ENCODE data around the gene BLACAT1. TPM values are rescaled to one million over a fixed set of nuclear protein-coding genes. Genes with fewer than 3 reads are reported as not detected.

The BLACAT1 gene
- total RNA-seq, 1 donor from 2014 or later: 0.07 TPM

DNA sequence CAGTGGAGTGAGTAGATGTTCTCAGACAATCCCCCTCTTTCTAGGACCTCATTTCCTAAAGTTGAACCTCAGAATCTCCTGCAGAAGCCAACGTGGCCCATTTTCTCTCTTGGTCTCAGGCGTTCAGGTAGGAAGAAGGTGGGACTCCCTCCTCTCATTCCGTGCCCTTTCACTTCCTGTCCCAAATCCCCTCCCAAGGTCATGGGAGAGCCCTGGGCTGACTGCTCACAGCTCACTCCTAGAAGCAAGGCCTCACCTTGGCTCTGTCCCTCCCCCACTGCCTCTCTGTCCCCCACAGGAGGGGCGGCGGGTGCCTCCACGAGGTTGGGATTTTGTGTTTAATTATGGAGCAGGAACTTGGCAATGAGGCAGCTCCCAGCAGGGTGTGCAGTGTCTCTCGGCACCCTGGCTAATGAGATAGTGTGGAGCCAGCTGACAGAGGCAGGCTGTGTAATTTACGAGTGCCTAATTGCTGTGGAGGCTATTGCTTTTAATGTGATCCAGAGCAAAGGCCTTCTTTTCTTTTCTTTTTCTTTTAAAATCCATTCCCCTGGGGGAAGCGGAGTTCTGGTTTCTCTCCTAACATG, 39.5 kb upstream of the BLACAT1 start:
- Mint-ChIP-seq H3K9me3 (no peaks in the 10 kb centered on the region), H3K4me3 (no peak overlapping the region), H3K4me1 (no peaks in the 10 kb centered on the region), H3K27me3 (peaks cover 43% of the 10 kb centered on the region), H3K27ac (no peak overlapping the region), H3K36me3 (ENCODE audit: low read depth) (no peaks in the 10 kb centered on the region)
- intact Hi-C loops (cut with micrococcal nuclease): no loop called here
- DNase-seq (no peak), ATAC-seq (ENCODE audit: low read depth) (no peak)
- CTCF ChIA-PET: interaction anchor here (1.0 to 1.7 kb wide), 3 partner anchors 10 to 160 kb away, joined by 3 to 8 read pairs (median 6); no protein-coding TSS in a partner anchor
- POLR2A ChIA-PET: no interaction called here
- TF ChIP-seq, protein P1, sequence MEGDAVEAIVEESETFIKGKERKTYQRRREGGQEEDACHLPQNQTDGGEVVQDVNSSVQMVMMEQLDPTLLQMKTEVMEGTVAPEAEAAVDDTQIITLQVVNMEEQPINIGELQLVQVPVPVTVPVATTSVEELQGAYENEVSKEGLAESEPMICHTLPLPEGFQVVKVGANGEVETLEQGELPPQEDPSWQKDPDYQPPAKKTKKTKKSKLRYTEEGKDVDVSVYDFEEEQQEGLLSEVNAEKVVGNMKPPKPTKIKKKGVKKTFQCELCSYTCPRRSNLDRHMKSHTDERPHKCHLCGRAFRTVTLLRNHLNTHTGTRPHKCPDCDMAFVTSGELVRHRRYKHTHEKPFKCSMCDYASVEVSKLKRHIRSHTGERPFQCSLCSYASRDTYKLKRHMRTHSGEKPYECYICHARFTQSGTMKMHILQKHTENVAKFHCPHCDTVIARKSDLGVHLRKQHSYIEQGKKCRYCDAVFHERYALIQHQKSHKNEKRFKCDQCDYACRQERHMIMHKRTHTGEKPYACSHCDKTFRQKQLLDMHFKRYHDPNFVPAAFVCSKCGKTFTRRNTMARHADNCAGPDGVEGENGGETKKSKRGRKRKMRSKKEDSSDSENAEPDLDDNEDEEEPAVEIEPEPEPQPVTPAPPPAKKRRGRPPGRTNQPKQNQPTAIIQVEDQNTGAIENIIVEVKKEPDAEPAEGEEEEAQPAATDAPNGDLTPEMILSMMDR (IDR thresholded peaks at IDR 0.05): no peak

DNA sequence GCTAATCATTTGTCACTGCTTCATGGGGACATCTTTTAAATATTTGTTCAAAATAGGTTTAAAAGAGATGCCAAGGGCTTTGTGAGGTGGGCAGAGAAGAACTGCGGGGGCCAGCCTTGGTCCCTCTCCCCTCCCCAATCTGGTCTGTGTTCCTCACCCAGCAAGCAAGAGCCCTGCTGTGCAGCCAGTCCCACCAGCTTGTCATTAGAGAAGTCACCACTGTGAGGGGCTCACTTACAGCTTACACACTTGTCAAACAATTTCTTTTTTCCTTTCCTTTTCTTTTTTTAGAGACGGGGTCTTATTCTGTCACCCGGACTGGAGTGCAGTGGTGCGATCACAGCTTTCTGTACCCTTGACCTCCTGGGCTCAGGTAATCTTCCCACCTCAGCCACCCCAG, 38.3 kb upstream of the BLACAT1 start:
- TF ChIP-seq, protein P1 (IDR thresholded peaks at IDR 0.05): no peak
- Mint-ChIP-seq H3K27me3 (peaks cover 47% of the 10 kb centered on the region), H3K27ac (no peak overlapping the region), H3K4me3 (no peak overlapping the region), H3K4me1 (no peaks in the 10 kb centered on the region), H3K9me3 (no peaks in the 10 kb centered on the region), H3K36me3 (ENCODE audit: low read depth) (no peaks in the 10 kb centered on the region)
- POLR2A ChIA-PET: no interaction called here
- CTCF ChIA-PET: interaction anchor here (1.7 to 3.7 kb wide), 2 partner anchors 8 to 30 kb away, joined by 8 to 14 read pairs; no protein-coding TSS in a partner anchor
- DNase-seq: no peak
- intact Hi-C loops (cut with micrococcal nuclease): no loop called here
- ATAC-seq (ENCODE audit: low read depth): no peak

DNA sequence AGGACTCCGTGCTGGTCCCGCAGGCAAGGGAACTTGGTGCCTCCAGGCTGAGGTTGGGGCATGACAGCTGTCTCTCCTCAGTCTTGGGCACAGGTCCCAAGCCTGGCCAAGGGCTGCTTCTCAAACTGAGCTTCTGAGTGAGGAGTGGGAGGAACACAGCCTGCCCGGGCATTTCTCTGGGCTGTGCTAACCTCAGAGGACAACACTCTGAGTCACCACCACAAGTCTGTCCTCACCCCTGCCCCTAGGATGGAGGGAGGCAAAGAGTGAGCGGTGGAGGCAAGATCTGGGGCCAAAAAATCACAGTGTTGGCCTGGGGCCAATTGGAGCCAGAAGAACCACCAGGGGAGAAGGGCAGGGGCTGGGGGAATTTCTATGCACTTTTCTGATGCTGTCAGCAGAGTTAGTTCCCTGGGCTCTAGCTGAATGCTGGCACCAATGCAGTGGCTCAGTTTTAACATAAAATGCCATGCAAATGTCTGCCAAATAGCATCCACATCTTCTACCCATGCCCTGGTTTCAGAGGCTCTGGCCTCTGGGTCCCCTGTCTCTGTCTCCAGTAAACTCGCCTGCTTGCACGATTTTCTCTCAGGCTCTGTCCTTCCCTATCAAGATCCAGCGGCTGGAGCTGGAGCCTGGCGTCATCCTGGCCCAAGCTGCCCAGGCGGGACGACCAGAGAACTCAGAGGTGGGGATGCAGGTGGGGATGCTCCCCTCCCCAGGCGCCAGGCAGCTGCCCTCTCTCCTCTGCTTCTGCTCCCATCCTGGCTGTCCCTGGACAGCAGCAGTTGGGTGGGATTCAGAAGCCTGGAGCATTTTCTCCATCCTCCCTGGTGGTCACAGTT, 37.6 kb upstream of the BLACAT1 start:
- TF ChIP-seq, protein P1 (IDR thresholded peaks at IDR 0.05): no peak
- H3K27ac Mint-ChIP-seq: no peak overlapping the region
- no peaks in the 10 kb centered on the region for H3K4me1 Mint-ChIP-seq
- CTCF ChIA-PET: interaction anchor here (1.0 to 3.7 kb wide), 4 partner anchors 8 to 168 kb away, joined by 3 to 14 read pairs (median 6); no protein-coding TSS in a partner anchor
- no peaks in the 10 kb centered on the region for H3K36me3 Mint-ChIP-seq (ENCODE audit: low read depth)
- H3K4me3 Mint-ChIP-seq: no peak overlapping the region
- POLR2A ChIA-PET: interaction anchor here (1.3 kb wide), 1 partner anchor 11 kb away, joined by 3 read pairs; no protein-coding TSS in a partner anchor
- H3K27me3 Mint-ChIP-seq: peaks cover 51% of the 10 kb centered on the region
- no peak for ATAC-seq (ENCODE audit: low read depth)
- intact Hi-C loops (cut with micrococcal nuclease): no loop called here
- DNase-seq: no peak
- no peaks in the 10 kb centered on the region for H3K9me3 Mint-ChIP-seq

DNA sequence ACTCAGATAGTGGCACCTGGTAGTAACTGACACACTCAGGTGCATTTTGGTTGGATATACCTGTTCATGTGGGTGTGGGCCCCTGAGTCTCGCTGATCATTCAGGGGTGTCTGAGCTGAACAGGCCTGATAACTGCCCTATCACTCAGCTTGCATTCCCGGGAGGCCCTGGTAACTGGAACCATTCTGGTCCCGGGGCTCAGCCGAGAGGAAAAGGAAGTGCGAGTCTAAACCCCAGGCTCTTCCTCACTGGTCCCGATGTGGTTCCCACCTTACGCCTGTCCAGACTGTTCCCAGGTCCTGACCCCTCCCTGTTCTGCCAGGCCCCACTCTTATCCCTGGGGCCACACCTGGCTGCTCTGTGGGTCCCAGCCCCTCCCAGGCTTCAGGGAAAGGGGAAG, 36.9 kb upstream of the BLACAT1 start:
- ChIA-PET POLR2A (interaction anchor here (1.3 kb wide), 1 partner anchor 10 kb away, joined by 3 read pairs; no protein-coding TSS in a partner anchor), CTCF (interaction anchor here (1.0 to 3.7 kb wide), 5 partner anchors 13 to 167 kb away, joined by 3 to 14 read pairs (median 3); no protein-coding TSS in a partner anchor)
- no peak overlapping the region for H3K27ac Mint-ChIP-seq
- intact Hi-C loops (cut with micrococcal nuclease): no loop called here
- H3K4me3 Mint-ChIP-seq: no peak overlapping the region
- H3K27me3 Mint-ChIP-seq: peaks cover 56% of the 10 kb centered on the region
- H3K36me3 Mint-ChIP-seq (ENCODE audit: low read depth): no peaks in the 10 kb centered on the region
- no peaks in the 10 kb centered on the region for H3K4me1 Mint-ChIP-seq
- ATAC-seq (ENCODE audit: low read depth) (no peak), DNase-seq (no peak)
- no peaks in the 10 kb centered on the region for H3K9me3 Mint-ChIP-seq
- TF ChIP-seq, protein P1 (IDR thresholded peaks at IDR 0.05): no peak

DNA sequence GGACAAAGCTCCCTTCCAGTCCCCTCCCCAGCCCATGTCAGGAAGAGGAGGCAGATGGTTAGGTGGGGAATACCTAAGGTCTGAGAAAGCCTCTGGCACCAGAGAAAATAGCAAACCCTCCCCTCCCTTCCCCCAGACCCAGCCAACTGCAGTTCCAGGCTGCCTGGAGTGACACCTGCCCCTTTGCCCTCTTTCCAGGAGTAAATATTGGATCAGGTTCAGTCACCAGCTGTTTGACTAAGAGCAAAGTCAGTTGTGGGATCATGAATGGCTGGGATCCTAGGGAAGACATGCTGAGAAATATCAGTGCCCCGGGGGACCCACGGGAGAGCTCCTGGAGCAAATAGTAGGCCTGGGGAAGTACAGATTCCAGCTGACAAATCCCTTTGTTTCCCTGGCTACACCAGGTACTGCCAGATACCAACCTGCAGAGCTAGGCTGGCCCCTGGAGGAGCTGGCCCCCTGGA, 36.4 kb upstream of the BLACAT1 start:
- ChIA-PET POLR2A (interaction anchor here (1.3 kb wide), 1 partner anchor 10 kb away, joined by 3 read pairs; no protein-coding TSS in a partner anchor), CTCF (interaction anchor here (1.0 to 3.7 kb wide), 5 partner anchors 12 to 167 kb away, joined by 3 to 14 read pairs (median 3); no protein-coding TSS in a partner anchor)
- ATAC-seq (ENCODE audit: low read depth) (no peak), DNase-seq (no peak)
- H3K4me1 Mint-ChIP-seq: no peaks in the 10 kb centered on the region
- TF ChIP-seq, protein P1 (IDR thresholded peaks at IDR 0.05): no peak
- no peak overlapping the region for H3K27ac Mint-ChIP-seq
- H3K27me3 Mint-ChIP-seq: peaks cover 56% of the 10 kb centered on the region
- intact Hi-C loops (cut with micrococcal nuclease): no loop called here
- H3K9me3 Mint-ChIP-seq: no peaks in the 10 kb centered on the region
- H3K36me3 Mint-ChIP-seq (ENCODE audit: low read depth): no peaks in the 10 kb centered on the region
- no peak overlapping the region for H3K4me3 Mint-ChIP-seq

Data from activated B cell treated with CpG ODN at 0.5 μM for 24 hours (primary cell).